Suppressor macrophage (primary cell): Measurements from ENCODE around the gene BCL2L14.
A peak's percentile ranks its signal among the peaks of the same experiment; 100 is the strongest.

Source experiments
- DNase-seq, 4 experiments: peaks; one replicate each; pipeline ENCODE4 v3.0.0-alpha.2; 2020 to 2022

Gene BCL2L14

GRCh38 chr12:12056951-12057350, 13.8 kb upstream of the BCL2L14 start:
- DNase-seq: no peak

GRCh38 chr12:12064596-12064995, 6.1 kb upstream of the BCL2L14 start:
- DNase-seq: no peak

GRCh38 chr12:12068751-12069150, 2.0 kb upstream of the BCL2L14 start:
- DNase-seq: no peak

GRCh38 chr12:12069821-12070548, 754 bp upstream of the BCL2L14 start:
- DNase-seq: peak; percentile 5 to 48 (median 31)

- peak in 1 of 4 experiments; percentile 7 for DNase-seq
Measured at GRCh38 chr12:12072064-12072760, 1.5 kb downstream of the BCL2L14 start.

GRCh38 chr12:12079291-12079690, 8.6 kb downstream of the BCL2L14 start:
- no peak for DNase-seq

GRCh38 chr12:12081836-12082497, 11.2 kb downstream of the BCL2L14 start:
- peak; percentile 37 to 67 (median 48) for DNase-seq

GRCh38 chr12:12083688-12084087, 12.9 kb downstream of the BCL2L14 start:
- DNase-seq: no peak

GRCh38 chr12:12086362-12086761, 15.6 kb downstream of the BCL2L14 start:
- DNase-seq: no peak

GRCh38 chr12:12086973-12087692, 16.4 kb downstream of the BCL2L14 start:
- no peak for DNase-seq

- no peak for DNase-seq
Measured at GRCh38 chr12:12087693-12088034, 16.9 kb downstream of the BCL2L14 start.

- no peak for DNase-seq
Measured at GRCh38 chr12:12088147-12088546, 17.4 kb downstream of the BCL2L14 start.

- no peak for DNase-seq
Measured at GRCh38 chr12:12088761-12089160, 18.0 kb downstream of the BCL2L14 start.

GRCh38 chr12:12091071-12091470, 20.3 kb downstream of the BCL2L14 start:
- DNase-seq: no peak

- DNase-seq: no peak
Measured at GRCh38 chr12:12091977-12092663, 21.4 kb downstream of the BCL2L14 start.

- DNase-seq: no peak
Measured at GRCh38 chr12:12094481-12094880, 23.7 kb downstream of the BCL2L14 start.

GRCh38 chr12:12095021-12095420, 24.3 kb downstream of the BCL2L14 start:
- DNase-seq: no peak

GRCh38 chr12:12097891-12098690, 27.4 kb downstream of the BCL2L14 start:
- DNase-seq: no peak

- DNase-seq: no peak
Measured at GRCh38 chr12:12098691-12099015, 27.9 kb downstream of the BCL2L14 start.

- no peak for DNase-seq
Measured at GRCh38 chr12:12099102-12099501, 28.4 kb downstream of the BCL2L14 start.

- DNase-seq: no peak
Measured at GRCh38 chr12:12107678-12108077, 36.9 kb downstream of the BCL2L14 start.
